H9 (cell line): ENCODE measurements around the gene ACACB. TPM values are rescaled to one million over a fixed set of nuclear protein-coding genes. Genes with fewer than 3 reads are reported as not detected.
A peak's percentile ranks its signal among the peaks of the same experiment; 100 is the strongest.

ENCODE experiments used
- DNase-seq: peaks from one replicate; pipeline ENCODE4 v3.0.0-alpha.2; 2017
- H2AFZ ChIP-seq: one replicate; pipeline ENCODE4 v1.6.1; 2013; ENCODE audit warnings: mild to moderate bottlenecking, low read length, control low read depth, moderate library complexity
- H2AK5ac ChIP-seq: 2 replicates; pipeline ENCODE4 v1.6.1; 2013; ENCODE audit warnings: low read length, control low read depth, mixed read lengths; ENCODE audit not compliant: insufficient read length
- H2BK120ac ChIP-seq: one replicate; pipeline ENCODE4 v1.6.1; 2013; ENCODE audit warnings: low read depth, mild to moderate bottlenecking, low read length, control low read depth, inconsistent platforms; ENCODE audit not compliant: poor library complexity, severe bottlenecking
- H2BK12ac ChIP-seq: 2 replicates; pipeline ENCODE4 v1.6.1; 2013; ENCODE audit warnings: low read length, control low read depth, mixed read lengths, low read depth; ENCODE audit not compliant: insufficient read length
- H2BK15ac ChIP-seq: 2 replicates; pipeline ENCODE4 v1.6.1; 2013; ENCODE audit warnings: low read depth, low read length, control low read depth
- H2BK20ac ChIP-seq: one replicate; pipeline ENCODE4 v1.6.1; 2013; ENCODE audit warnings: low read depth, mild to moderate bottlenecking, low read length, control low read depth, inconsistent platforms; ENCODE audit not compliant: poor library complexity, severe bottlenecking
- H2BK5ac ChIP-seq: 2 replicates; pipeline ENCODE4 v1.6.1; 2013; ENCODE audit warnings: low read length, control low read depth, mixed read lengths; ENCODE audit not compliant: insufficient read length
- H3K14ac ChIP-seq: 2 replicates; pipeline ENCODE4 v1.6.1; 2013; ENCODE audit warnings: low read length, control low read depth; ENCODE audit not compliant: insufficient read depth
- H3K18ac ChIP-seq: 2 replicates; pipeline ENCODE4 v1.6.1; 2013; ENCODE audit warnings: low read depth, mild to moderate bottlenecking, mixed read lengths, low read length, control low read depth; ENCODE audit not compliant: insufficient read length
- H3K23ac ChIP-seq: 2 replicates; pipeline ENCODE4 v1.6.1; 2013; ENCODE audit warnings: low read length, control low read depth, mixed read lengths, low read depth; ENCODE audit not compliant: insufficient read length
- H3K23me2 ChIP-seq: 2 replicates; pipeline ENCODE4 v1.6.1; 2013; ENCODE audit warnings: low read depth, mild to moderate bottlenecking, mixed read lengths, low read length, control low read depth; ENCODE audit not compliant: insufficient read length, poor library complexity, severe bottlenecking
- H3K27ac ChIP-seq: 2 replicates; pipeline ENCODE4 v1.5.1; 2013; ENCODE audit warnings: low read length, control low read depth, mixed read lengths, low read depth; ENCODE audit not compliant: insufficient read length
- H3K27me3 ChIP-seq: 2 replicates; pipeline ENCODE4 v1.6.1; 2013; ENCODE audit warnings: low read length, control low read depth, inconsistent platforms; ENCODE audit not compliant: insufficient read depth
- H3K4ac ChIP-seq: 2 replicates; pipeline ENCODE4 v1.6.1; 2013; ENCODE audit warnings: low read depth, mild to moderate bottlenecking, control low read depth, inconsistent platforms, low read length, moderate library complexity
- H3K4me1 ChIP-seq: 2 replicates; pipeline ENCODE4 v1.6.1; 2013; ENCODE audit warnings: low read length, control low read depth, inconsistent platforms; ENCODE audit not compliant: insufficient read depth
- H3K4me2 ChIP-seq: 2 replicates; pipeline ENCODE4 v1.6.1; 2013; ENCODE audit warnings: low read length, control low read depth, mixed read lengths; ENCODE audit not compliant: insufficient read length, insufficient read depth
- H3K56ac ChIP-seq: 2 replicates; pipeline ENCODE4 v1.6.1; 2013; ENCODE audit warnings: low read depth, mild to moderate bottlenecking, mixed read lengths, low read length, control low read depth; ENCODE audit not compliant: insufficient read length
- H3K79me1 ChIP-seq: 2 replicates; pipeline ENCODE4 v1.6.1; 2013; ENCODE audit warnings: low read depth, mild to moderate bottlenecking, moderate library complexity, low read length, control low read depth, inconsistent platforms; ENCODE audit not compliant: insufficient read depth, poor library complexity, severe bottlenecking
- H3K79me2 ChIP-seq: 2 replicates; pipeline ENCODE4 v1.6.1; 2013; ENCODE audit warnings: low read length, control low read depth, inconsistent platforms; ENCODE audit not compliant: insufficient read depth
- H3K9ac ChIP-seq: 2 replicates; pipeline ENCODE4 v1.6.1; 2013; ENCODE audit warnings: low read length, control low read depth, mixed read lengths; ENCODE audit not compliant: insufficient read length; ENCODE audit errors: extremely low read depth
- H3K9me3 ChIP-seq: one replicate; pipeline ENCODE4 v1.6.1; 2013; ENCODE audit warnings: low read depth, low read length, inconsistent platforms; ENCODE audit not compliant: control insufficient read depth
- H3T11ph ChIP-seq: one replicate; pipeline ENCODE4 v1.6.1; 2013; ENCODE audit warnings: mild to moderate bottlenecking, low read length, control low read depth, inconsistent platforms
- H4K20me1 ChIP-seq: one replicate; pipeline ENCODE4 v1.6.1; 2013; ENCODE audit not compliant: control insufficient read depth, insufficient read length, insufficient read depth
- H4K5ac ChIP-seq: 2 replicates; pipeline ENCODE4 v1.6.1; 2013; ENCODE audit warnings: low read depth, mild to moderate bottlenecking, mixed read lengths, low read length, control low read depth; ENCODE audit not compliant: insufficient read length
- H4K8ac ChIP-seq: replicated peaks from 2 replicates; pipeline ENCODE4 v1.6.1; 2013; ENCODE audit warnings: low read length, control low read depth, mixed read lengths, low read depth; ENCODE audit not compliant: insufficient read length
- H4K91ac ChIP-seq: 2 replicates; pipeline ENCODE4 v1.6.1; 2013; ENCODE audit warnings: low read depth, mild to moderate bottlenecking, moderate library complexity, mixed read lengths, low read length, control low read depth; ENCODE audit not compliant: insufficient read length
- H3K27ac Mint-ChIP-seq, 3 experiments: 2 replicates in 2 of 3; 3 replicates in 1 of 3; pipeline ENCODE4 v1.8.0; 2020 to 2021; ENCODE audit warnings: mixed read lengths in 3 of 3, mild to moderate bottlenecking in 1 of 3, moderate library complexity in 1 of 3
- H3K27me3 Mint-ChIP-seq: 2 replicates; pipeline ENCODE4 v1.8.0; 2021; ENCODE audit warnings: low read depth, mild to moderate bottlenecking, moderate library complexity, mixed read lengths
- H3K36me3 Mint-ChIP-seq, 3 experiments: 2 replicates in 2 of 3; 3 replicates in 1 of 3; pipeline ENCODE4 v1.8.0; 2020 to 2021; ENCODE audit warnings: low read depth in 3 of 3, mixed read lengths in 3 of 3; ENCODE audit not compliant: insufficient read depth in 1 of 3
- H3K4me1 Mint-ChIP-seq, 2 experiments: 2 replicates each; pipeline ENCODE4 v1.8.0; 2020; ENCODE audit warnings: mixed read lengths in 2 of 2
- H3K4me3 Mint-ChIP-seq, 2 experiments: 2 replicates in 1 of 2; 3 replicates in 1 of 2; pipeline ENCODE4 v1.8.0; 2020 to 2021; ENCODE audit warnings: mild to moderate bottlenecking in 2 of 2, mixed read lengths in 2 of 2, moderate library complexity in 1 of 2
- H3K9me3 Mint-ChIP-seq, 2 experiments: 2 replicates in 1 of 2; 3 replicates in 1 of 2; pipeline ENCODE4 v1.8.0; 2020; ENCODE audit warnings: mild to moderate bottlenecking in 2 of 2, mixed read lengths in 2 of 2, moderate library complexity in 1 of 2
- WGBS: extraction: QIAGEN DNeasy Blood & Tissue Kit; methylation state at CpG from one replicate; pipeline ENCODE4 v1.1.7; 2013; ENCODE audit warnings: missing lambda C conversion rate, low lambda C conversion rate, mixed read lengths; ENCODE audit not compliant: insufficient read length; ENCODE audit errors: extremely low coverage; 5-methylcytosine and 5-hydroxymethylcytosine counted together
- total RNA-seq: library from RNA; stranded (reverse); gene quantifications from 2 replicates; pipeline ENCODE4 v1.2.1, GENCODE V29; 2021
- TF ChIP-seq, protein P1 (sequence below): fragments of 200-600 bp; sonication (generic); conservative IDR thresholded peaks from 3 replicates; pipeline ENCODE4 v1.8.0; 2021; ENCODE audit warnings: antibody characterized with exemption, mild to moderate bottlenecking

Gene ACACB
- total RNA-seq, 1 experiment from 2014 or later = 14.2 TPM

DNA sequence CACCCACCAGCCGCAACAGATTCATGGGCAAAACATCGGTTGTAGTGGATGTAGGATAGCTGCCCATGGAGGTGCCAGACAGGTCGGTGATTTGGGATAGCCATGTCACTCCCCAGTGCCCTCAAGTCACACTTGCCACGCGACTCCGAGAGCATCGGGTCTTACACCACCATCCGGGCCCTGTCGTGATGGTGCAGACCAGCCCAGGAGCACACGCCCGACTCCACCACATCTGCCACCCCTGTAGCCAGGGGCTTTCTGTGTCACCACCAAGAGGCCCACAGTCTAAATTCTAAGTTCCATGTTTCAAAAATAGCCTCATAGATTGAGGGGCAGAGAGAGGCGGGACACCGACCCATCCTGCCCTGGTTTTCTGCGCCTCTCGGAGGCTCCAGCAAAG is 174.7 kb downstream of the ACACB start:
- Histone ChIP-seq H4K20me1 (no peaks in the 10 kb centered on the region), H3K27ac (no peak overlapping the region), H2BK20ac (no peak overlapping the region), H2BK15ac (no peak overlapping the region), H3K4me1 (peaks cover 4% of the 10 kb centered on the region; the same call in 1 of the 2 replicates), H2AFZ (no peak overlapping the region), H3K4me2 (no peak overlapping the region), H4K8ac (no peak overlapping the region), H3K14ac (peak overlapping the region; percentile 80; the same call in 1 of the 2 replicates), H3K23me2 (no peaks in the 10 kb centered on the region), H3K9me3 (no peaks in the 10 kb centered on the region), H4K5ac (no peak overlapping the region), H3K79me2 (no peaks in the 10 kb centered on the region), H3K9ac (no peak overlapping the region), H3K23ac (no peak overlapping the region), H4K91ac (no peak overlapping the region), H3K18ac (peak overlapping the region; percentile 88), H3T11ph (no peak overlapping the region), H3K56ac (no peak overlapping the region), H2AK5ac (no peak overlapping the region), H3K27me3 (no peaks in the 10 kb centered on the region), H2BK12ac (no peak overlapping the region), H2BK5ac (no peak overlapping the region), H2BK120ac (no peak overlapping the region), H3K79me1 (no peaks in the 10 kb centered on the region), H3K4ac (no peak overlapping the region; the same call in 1 of the 2 replicates)
- peak overlapping the region in 1 of 2 experiments; percentile 58; a peak in 1 of 5 replicates for H3K4me3 Mint-ChIP-seq
- no peaks in the 10 kb centered on the region for H3K9me3 Mint-ChIP-seq
- peaks cover 3% of the 10 kb centered on the region for H3K27me3 Mint-ChIP-seq
- H3K36me3 Mint-ChIP-seq = no peaks in the 10 kb centered on the region
- H3K4me1 Mint-ChIP-seq = peaks cover 8 to 29% of the 10 kb centered on the region in 2 experiments
- TF ChIP-seq, protein P1, sequence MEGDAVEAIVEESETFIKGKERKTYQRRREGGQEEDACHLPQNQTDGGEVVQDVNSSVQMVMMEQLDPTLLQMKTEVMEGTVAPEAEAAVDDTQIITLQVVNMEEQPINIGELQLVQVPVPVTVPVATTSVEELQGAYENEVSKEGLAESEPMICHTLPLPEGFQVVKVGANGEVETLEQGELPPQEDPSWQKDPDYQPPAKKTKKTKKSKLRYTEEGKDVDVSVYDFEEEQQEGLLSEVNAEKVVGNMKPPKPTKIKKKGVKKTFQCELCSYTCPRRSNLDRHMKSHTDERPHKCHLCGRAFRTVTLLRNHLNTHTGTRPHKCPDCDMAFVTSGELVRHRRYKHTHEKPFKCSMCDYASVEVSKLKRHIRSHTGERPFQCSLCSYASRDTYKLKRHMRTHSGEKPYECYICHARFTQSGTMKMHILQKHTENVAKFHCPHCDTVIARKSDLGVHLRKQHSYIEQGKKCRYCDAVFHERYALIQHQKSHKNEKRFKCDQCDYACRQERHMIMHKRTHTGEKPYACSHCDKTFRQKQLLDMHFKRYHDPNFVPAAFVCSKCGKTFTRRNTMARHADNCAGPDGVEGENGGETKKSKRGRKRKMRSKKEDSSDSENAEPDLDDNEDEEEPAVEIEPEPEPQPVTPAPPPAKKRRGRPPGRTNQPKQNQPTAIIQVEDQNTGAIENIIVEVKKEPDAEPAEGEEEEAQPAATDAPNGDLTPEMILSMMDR = no peak
- H3K27ac Mint-ChIP-seq = no peak overlapping the region
- DNase-seq = no peak
- WGBS = no CpG with 5 or more reads among the region's 15 CpGs
